GM18508 (cell line): Measurements from ENCODE around the gene MED22.
"Not testable (repeated sequence)": the region's sequence is repeated elsewhere in the genome, so short reads cannot be mapped to it uniquely, and the experiment has no call there.

ENCODE experiments used
- ATAC-seq: cut with Tn5 transposase; IDR thresholded peaks from one replicate; pipeline ENCODE4 v1.9.1; 2021; ENCODE audit warnings: moderate number of reproducible peaks; ENCODE audit not compliant: insufficient read depth, unreplicated experiment

The MED22 gene

DNA sequence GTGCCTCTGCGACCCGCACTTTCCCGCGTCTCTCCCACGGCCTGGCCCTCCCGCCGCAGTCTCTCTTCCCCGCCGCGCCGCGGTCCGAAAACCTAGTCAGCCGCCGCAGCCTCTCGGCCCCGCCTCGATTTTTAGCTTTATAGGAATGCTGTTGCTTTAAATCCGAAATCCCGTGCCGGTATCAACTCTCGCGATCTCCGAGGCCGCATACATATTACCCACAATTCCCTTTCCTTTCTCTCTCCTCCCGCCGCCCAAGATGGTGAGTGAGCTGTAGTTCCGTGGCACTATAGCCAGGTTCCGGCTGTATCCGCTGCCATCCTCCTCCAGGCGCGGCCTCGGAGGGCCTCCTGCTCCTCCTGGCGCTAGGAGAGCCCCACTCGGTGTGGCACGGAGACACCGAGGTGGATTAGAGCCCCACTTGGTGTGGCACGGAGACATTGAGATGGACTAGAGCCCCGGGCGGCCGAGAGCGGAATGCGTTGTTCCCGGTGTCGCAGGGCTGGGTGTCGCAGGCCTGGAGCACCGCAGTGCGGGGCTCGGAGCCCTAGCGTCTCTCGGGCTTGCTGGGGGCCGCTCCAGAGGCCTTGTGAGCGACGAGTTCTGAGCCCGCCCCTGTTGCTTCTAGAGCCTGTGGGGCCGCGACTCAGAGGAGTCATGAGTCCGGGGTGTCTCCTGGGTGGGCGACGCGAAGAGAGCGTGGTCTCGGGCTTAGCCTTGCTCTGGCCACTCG, at the start of gene MED22, which contains the start of gene RPL7A:
MED22 (minus strand) TSS at position 147 of the 733 bp plus-strand sequence. CDS start 1,469 bp downstream, outside the sequence.
RPL7A (plus strand) TSS at position 234 of the 733 bp plus-strand sequence; CDS start at position 260, 26 bp downstream.
- ATAC-seq, result peak; percentile 70

DNA sequence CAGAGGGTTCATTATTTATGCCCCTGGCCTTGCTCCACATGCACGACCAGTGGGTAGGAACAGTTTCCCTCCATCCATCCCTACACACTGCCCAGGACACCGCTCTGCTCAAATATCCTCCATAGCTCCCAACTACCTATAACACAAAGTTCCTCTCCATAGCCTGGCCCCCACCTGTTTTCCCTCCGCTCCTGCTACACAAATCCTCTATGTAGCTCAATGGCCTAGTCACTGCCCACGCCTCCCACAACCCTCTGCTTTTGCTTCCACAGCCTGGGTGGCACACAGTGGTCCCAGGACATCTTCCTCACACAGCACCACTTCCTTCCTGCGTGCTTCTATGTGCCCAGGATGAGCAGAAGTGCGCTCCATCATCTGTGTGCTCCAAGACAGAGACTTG, 49.4 kb upstream of the MED22 start:
- ATAC-seq, result no peak

DNA sequence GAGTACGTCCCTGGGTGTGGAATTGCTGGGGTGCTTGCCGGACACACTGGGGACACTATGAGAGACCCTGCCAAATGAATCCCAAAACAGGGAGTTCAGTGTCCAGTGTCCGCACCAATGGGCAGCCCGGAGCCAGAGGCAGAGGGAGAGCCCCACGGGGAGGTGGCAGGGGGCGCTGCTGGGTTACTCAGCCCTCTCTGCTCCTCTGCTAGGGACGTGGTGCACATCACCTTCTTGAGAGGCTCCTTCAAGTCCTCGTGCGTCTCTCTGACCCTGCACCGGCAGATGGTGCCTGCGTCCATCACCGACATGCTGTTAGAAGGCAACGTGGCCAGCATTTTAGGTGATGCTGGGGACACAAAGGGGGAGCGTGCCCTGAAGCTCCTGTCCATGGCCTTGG, 49.0 kb upstream of the MED22 start:
- ATAC-seq, result no peak

- no peak for ATAC-seq
Observed at GRCh38 chr9:133394687-133395271, 46.8 kb upstream of the MED22 start.

DNA sequence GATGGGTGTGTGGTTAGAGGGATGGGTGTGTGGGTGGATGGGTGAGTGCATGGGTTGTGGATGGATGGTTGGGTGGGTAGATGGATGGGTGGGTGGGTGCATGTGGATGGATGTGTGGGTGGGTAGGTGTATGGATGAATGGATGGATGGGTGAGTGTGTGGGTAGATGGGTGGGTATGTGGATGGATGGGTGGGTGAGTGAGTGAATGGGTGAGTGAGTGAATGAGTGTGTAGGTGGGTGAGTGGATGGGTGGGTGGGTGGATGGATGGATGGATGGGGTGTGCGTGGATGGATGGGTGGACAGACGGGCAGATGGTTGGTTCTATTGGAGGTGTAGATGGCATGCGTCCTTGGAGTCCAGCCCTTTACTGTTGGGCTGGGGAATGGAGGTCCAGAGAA, 45.5 kb upstream of the MED22 start:
- ATAC-seq, result no peak

DNA sequence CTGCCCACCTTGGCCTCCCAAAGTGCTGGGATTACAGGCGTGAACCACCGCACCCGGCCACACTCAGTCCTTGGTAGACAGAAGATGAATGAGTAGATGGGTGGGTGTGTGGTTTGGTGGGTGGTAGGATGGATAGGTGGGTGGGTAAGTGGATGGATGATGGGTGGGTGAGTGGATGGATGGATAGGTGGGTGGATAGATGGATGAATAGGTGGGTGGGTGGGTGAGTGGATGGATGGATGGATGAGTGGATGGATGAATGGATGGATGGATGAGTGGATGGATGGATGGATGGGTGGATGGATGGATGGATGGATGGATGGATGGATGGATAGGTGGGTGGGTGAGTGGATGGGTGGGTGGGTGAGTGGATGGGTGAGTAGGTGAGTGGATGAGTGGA, 44.4 kb upstream of the MED22 start:
- ATAC-seq, result not testable (repeated sequence)

GRCh38 chr9:133391449-133391848, 43.5 kb upstream of the MED22 start:
- ATAC-seq, result not testable (repeated sequence)

DNA sequence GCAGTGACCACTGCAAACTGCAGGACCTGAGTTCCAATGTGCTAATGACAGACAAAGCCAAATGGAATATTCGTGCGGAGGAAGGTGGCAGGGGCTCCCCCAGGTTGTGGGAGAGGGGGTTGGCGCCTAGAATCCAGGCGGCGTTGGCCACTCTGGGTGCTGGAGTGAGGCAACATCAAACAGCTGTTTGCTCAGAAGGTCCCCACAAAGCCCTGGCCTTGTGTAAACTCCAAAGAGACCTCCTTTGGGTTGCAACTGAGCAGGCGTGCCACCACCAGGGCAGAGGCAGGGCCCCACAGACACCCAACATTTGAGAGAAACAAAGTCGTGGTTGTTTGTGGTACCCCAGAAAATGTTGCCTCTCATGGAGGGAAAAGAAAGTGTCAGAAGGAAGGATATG, 42.8 kb upstream of the MED22 start:
- ATAC-seq, result no peak

DNA sequence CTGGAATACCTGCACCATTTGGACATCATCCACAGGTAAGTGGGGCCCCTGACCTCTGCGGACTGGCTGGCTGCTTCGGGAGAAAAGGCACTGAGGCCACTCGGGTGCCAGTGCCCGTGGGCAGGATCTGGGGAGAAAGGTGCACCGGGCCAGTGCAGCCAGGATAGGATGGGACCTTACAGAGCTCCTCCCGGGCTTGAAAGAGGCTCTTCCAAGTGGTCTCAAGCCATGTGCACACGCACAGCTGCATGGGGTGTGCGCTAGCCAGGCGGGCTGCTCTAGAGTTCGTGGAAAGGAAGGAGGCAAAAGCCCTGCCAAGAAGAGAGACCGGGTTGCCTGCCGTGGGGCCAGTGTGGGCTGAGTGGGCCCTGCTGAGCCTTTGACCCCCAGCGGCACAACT, 41.6 kb upstream of the MED22 start:
- no peak for ATAC-seq

GRCh38 chr9:133389025-133389557, 41.2 kb upstream of the MED22 start:
- no peak for ATAC-seq

DNA sequence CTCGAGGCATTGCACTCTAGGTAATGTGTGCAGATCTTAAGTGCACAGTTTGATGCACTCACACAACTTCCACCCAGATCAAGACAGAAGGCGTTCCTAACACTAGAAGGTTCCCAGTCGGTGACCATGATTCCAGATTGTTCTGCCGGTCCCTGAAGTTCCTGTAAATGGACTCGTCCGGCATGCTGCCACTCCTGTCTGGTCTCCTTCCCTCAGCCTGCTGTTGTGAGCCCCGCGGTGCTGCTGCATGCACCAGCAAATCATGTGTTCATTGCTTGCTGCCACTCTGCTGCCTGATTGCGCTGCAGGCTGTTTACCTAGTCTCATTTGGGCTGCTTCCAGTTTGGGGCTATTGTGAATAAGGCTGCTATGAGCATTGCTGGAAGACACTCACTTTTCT, 39.7 kb upstream of the MED22 start:
- no peak for ATAC-seq

DNA sequence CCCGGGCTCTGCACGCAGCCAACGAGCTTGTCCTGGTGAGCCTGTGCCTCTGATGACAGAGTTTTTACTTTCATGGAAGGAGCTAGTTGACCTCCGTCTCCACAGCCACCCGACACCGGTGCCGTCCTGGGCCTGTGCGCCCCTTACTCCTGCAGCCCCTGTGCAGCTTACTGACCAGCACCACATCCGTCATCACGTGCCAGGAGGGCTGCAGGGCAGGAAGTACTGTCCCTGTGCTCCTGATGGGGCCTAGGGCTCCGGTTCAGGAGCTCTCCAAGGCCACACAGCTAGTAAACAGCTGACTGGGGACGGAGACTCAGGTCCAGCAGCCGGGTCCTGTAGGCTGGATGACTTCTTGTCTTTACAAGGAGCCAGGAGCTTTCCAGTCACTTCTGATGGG, 38.4 kb upstream of the MED22 start:
- ATAC-seq, result no peak

- no peak for ATAC-seq
Observed at GRCh38 chr9:133385452-133385851, 37.5 kb upstream of the MED22 start.

GRCh38 chr9:133384736-133385321, 36.9 kb upstream of the MED22 start:
- no peak for ATAC-seq

GRCh38 chr9:133383438-133383837, 35.5 kb upstream of the MED22 start:
- no peak for ATAC-seq

GRCh38 chr9:133382507-133383141, 34.7 kb upstream of the MED22 start:
- ATAC-seq, result no peak

- ATAC-seq, result no peak
Observed at GRCh38 chr9:133380734-133381133, 32.8 kb upstream of the MED22 start.

DNA sequence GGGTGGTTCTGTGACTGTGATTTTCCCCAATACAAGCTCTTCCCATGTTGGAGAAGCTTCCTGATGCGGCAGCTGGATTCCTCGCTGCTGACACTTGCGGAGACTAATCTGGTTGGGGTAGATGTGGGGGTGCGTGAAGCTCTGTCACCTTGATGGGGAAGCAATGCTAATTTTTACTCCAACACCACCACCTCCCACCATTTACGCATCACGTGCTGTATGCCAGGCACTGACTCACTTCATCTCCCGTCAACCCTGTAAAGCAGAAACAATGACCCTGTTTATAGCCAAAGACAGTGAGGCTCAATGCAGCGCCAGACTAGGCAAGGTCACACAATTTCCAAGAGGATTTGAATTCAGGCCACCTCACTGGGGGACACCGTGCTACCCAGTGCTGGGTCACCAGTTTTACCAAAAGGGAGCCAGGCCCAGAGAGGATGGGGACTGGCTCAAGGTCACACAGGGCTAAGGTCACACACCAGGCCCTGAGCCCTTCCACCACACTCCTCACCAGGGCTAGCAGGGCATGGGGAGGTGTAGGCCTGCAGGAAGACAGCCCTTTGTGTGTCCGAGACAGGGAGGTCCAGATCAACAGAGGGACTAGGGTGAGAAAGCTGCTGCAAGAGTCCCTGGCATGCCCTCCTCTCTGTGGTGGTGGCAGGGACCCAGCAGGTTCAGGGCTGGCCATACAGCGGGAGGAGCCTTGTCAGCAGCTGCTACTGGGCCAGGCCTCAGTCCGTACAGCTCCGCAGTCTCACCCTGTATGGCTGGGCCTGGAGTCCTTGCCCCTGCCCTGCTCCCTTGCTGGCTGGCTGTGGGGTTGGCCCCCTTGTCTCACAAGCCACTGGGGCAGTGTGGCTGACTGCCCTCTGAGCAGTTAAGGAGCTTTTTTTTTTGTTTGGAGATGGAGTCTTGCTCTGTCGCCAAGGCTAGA, 31.5 kb upstream of the MED22 start:
- no peak for ATAC-seq

GRCh38 chr9:133378408-133378962, 30.6 kb upstream of the MED22 start:
- ATAC-seq, result no peak
